HepG2 (cell line): ENCODE data around the gene ZNF660.

ENCODE experiments used
- ATF3 ChIP-seq: sonication (generic); formaldehyde crosslinking; IDR thresholded peaks from 2 replicates; pipeline ENCODE4 v1.4.0; 2020; ENCODE audit warnings: missing genetic modification reagents
- CENPT ChIP-seq: sonication (generic); formaldehyde crosslinking; IDR thresholded peaks from 2 replicates; pipeline ENCODE4 v1.8.0; 2022; ENCODE audit warnings: low read depth, mild to moderate bottlenecking, moderate library complexity, missing genetic modification reagents
- CTCF ChIP-seq: sonication (generic); formaldehyde crosslinking; IDR thresholded peaks from 2 replicates; pipeline ENCODE4 v1.5.0; 2020; ENCODE audit warnings: mild to moderate bottlenecking, missing genetic modification reagents, moderate library complexity
- EZH2 ChIP-seq: conservative IDR thresholded peaks from 2 replicates; pipeline ENCODE4 v1.6.1; 2012; ENCODE audit warnings: mild to moderate bottlenecking, low read depth, low read length, moderate library complexity
- FIP1L1 ChIP-seq: fragments of 200-400 bp; formaldehyde crosslinking; IDR thresholded peaks from 2 replicates; pipeline ENCODE4 v1.6.1; 2018; ENCODE audit warnings: low read depth, mild to moderate bottlenecking, low read length, moderate library complexity, borderline replicate concordance; ENCODE audit not compliant: insufficient read depth
- FOSL1 ChIP-seq: sonication (generic); formaldehyde crosslinking; IDR thresholded peaks from 2 replicates; pipeline ENCODE4 v1.9.0; 2021; ENCODE audit warnings: missing genetic modification reagents, borderline replicate concordance
- JUN ChIP-seq: sonication (generic); formaldehyde crosslinking; IDR thresholded peaks from 2 replicates; pipeline ENCODE4 v1.4.0; 2020; ENCODE audit warnings: mild to moderate bottlenecking, missing genetic modification reagents
- POLR2A ChIP-seq, 2 experiments: IDR thresholded peaks; 2 replicates each; pipeline ENCODE4 v1.6.1; 2011; ENCODE audit warnings: low read depth in 2 of 2, low read length in 2 of 2, mild to moderate bottlenecking in 1 of 2, moderate library complexity in 1 of 2; ENCODE audit not compliant: insufficient read depth in 1 of 2
- REST ChIP-seq, 2 experiments: IDR thresholded peaks; 2 replicates each; pipeline ENCODE4 v1.6.1; 2011 to 2012; ENCODE audit warnings: low read length in 2 of 2, borderline replicate concordance in 1 of 2, low read depth in 1 of 2, mild to moderate bottlenecking in 1 of 2, moderate library complexity in 1 of 2
- SMC3 ChIP-seq: IDR thresholded peaks from 2 replicates; pipeline ENCODE4 v1.6.1; 2011; ENCODE audit warnings: low read length, improper control_type of control experiment
- SRF ChIP-seq: IDR thresholded peaks from 2 replicates; pipeline ENCODE4 v1.6.1; 2011; ENCODE audit warnings: mild to moderate bottlenecking, low read depth, low read length, moderate library complexity
- ZNF17 ChIP-seq: sonication (generic); formaldehyde crosslinking; IDR thresholded peaks from 2 replicates; pipeline ENCODE4 v1.5.0; 2020; ENCODE audit warnings: mild to moderate bottlenecking, missing genetic modification reagents
- ZNF644 ChIP-seq: IDR thresholded peaks from 2 replicates; pipeline ENCODE4 v1.6.1; 2016; ENCODE audit warnings: low read depth
- ZSCAN29 ChIP-seq: sonication (generic); formaldehyde crosslinking; conservative IDR thresholded peaks from 2 replicates; pipeline ENCODE4 v1.4.0; 2020; ENCODE audit warnings: mild to moderate bottlenecking, missing genetic modification reagents

- no peak for TF ChIP-seq JUN (CRISPR knock-in tag)
- no peak for TF ChIP-seq ZSCAN29
- no peak for TF ChIP-seq CTCF (CRISPR knock-in tag)
- TF ChIP-seq POLR2A (IDR thresholded peaks at IDR 0.05; ENCODE audit: insufficient read depth in 1 of 2, low read depth in 2 of 2, low read length in 2 of 2), result no peak
- TF ChIP-seq FIP1L1, result no peak
- no peak for TF ChIP-seq SMC3
- no peak for TF ChIP-seq ATF3 (CRISPR knock-in tag)
- TF ChIP-seq EZH2, result no peak
- TF ChIP-seq SRF, result no peak
- no peak for TF ChIP-seq REST (IDR thresholded peaks at IDR 0.05; ENCODE audit: borderline replicate concordance in 1 of 2, low read depth in 1 of 2, low read length in 2 of 2)
- no peak for TF ChIP-seq ZNF644 (CRISPR knock-in tag)
- no peak for TF ChIP-seq FOSL1 (CRISPR knock-in tag)
- TF ChIP-seq CENPT (CRISPR knock-in tag), result no peak
- no peak for TF ChIP-seq ZNF17
Observed at GRCh38 chr3:44555723-44556122, 29.0 kb upstream of the ZNF660 start.
